ENCODE data around the gene GPS1.

The GPS1 gene

DNA sequence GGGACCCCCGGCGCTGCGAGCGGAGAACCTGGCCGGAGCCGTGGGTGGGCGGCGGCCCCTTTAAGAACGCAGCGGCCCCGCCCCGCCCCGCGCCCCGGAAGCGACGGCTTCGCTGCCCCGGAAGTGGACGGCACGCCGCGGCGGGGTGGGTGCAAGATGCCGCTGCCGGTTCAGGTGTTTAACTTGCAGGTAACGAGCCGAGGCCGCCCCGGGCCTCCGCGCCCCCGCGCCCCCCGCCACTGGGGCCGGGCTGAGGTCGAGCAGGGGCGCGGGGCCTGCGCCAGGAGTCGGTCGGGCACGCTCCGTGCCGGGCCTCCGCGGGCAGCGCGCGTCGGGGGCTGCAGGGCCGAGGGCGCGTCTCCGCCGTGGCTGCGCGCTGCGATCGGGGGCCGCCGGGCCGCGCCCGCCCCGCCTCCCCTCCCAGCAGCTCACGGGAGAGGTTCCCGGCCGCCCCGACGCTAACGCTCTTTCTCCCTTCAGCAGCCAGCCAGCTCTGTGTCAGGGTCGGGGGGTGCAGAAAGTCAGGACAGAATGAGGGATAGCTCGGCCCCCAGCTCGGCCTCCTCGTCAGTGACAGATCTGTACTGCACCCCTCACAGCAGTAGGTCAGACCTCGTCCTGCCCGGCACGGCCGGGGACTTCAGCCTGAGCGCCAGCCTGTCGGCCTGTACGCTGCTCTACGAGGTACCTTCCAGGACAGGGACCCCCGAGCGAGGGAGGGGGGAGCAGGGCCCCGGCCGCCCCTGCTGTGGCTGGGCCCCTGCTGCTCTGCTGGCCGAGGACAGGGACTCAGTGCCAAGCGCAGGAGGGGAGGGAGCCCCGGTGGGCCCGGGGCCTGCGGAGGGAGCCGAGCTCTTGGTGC, at the start of gene GPS1, which contains the start of gene RFNG:
TSS of gene GPS1 (plus strand) at position 123 of the 862 bp plus-strand sequence. CDS start at position 157, 34 bp downstream.
TSS of gene RFNG (minus strand) at position 36 of the 862 bp plus-strand sequence. CDS start 45 bp downstream, outside the sequence.
- peak; percentile 84 for DNase-seq

DNA sequence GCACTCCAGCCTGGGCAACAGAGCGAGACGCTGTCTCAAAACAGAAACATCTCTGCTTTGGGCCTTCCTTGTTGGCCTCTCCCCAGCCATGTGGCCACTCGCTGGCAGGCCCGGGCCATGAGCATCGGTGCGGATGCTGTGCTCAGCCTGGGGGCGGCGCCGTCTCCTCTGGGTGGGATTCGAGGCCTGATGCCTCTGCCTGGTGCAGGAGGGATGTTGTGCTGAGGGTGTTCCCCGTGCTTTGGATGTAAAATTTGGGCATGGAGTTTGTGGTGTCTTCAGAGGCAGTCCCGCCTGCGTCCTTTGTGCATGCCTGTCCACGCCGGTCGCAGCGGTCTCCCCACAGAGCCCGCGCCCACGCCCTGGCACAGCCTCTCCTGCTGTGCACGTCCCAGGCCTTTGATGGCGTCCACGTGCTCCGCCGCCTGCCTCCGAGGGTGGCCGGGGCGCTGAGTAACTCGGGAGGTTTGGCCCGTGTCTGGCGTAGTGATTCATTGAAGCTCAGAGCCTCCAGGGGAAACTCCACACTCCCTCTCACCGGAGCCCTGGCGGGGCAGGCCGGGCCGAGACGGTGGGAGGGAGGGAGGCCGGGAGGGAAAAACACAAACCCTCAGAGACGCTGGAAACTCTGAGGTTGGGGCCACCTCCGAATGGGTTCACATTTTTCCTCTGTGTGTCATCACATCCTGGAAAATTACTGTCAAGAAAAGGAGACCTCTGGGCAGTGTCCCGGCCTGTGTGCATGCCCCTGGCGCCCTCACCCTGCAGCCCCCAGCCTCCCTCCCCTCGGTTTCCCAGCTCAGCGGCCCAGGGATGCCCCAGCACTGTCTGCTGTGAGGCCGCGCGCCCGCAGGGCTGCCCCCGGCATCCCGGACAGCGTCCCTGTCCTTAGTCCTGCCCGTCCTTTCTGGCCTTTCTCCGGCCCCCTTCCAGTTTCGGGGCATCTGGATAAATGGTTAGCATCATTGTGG, 48.0 kb upstream of the GPS1 start:
- no peak for DNase-seq

DNA sequence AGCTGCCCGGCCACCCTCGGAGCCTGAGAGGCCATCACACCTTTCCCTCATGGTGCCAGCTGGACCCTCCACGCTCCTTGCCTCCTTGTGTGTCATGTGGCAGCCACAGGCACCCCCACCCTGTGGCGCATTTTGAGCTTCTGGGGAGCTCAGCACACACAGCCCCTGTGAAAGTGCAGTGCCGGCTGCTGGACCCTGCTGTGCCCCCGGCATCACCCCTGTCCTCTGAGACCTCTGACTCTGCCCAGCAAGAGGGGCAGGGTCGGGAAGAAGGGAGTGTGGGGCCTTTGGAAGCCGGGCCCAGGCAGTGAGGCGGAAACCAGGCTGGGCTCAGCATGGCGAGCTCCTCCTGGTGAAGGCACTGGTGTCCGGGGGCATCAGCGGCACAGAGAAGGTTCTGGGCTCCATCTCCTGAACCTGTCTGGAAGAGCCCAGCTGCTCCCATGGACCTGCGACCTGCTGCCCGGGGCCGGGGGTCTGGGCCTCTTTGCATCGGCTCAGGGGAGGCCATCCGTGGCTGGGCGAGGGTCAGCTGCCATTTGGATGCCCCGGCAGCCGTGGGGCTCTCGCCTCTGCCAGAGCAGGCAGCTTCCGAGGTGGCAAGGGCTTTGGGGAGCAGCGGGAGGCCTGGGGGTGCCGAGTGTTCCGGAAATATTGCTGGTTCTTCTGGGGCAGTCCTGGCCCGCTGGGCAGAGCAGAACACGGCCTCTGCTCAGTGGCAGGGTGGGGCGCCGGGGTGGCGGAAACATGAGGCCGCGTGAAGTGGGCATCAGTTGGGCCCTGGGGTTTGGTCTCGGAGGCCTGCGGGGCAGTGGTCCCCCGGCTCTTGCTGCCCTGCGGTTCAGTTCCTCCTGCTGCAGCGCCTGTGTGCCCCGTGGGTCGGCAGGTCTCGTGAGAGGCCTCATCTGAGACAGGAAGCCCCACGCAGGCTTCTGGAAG, 46.9 kb upstream of the GPS1 start:
- DNase-seq = no peak

DNA sequence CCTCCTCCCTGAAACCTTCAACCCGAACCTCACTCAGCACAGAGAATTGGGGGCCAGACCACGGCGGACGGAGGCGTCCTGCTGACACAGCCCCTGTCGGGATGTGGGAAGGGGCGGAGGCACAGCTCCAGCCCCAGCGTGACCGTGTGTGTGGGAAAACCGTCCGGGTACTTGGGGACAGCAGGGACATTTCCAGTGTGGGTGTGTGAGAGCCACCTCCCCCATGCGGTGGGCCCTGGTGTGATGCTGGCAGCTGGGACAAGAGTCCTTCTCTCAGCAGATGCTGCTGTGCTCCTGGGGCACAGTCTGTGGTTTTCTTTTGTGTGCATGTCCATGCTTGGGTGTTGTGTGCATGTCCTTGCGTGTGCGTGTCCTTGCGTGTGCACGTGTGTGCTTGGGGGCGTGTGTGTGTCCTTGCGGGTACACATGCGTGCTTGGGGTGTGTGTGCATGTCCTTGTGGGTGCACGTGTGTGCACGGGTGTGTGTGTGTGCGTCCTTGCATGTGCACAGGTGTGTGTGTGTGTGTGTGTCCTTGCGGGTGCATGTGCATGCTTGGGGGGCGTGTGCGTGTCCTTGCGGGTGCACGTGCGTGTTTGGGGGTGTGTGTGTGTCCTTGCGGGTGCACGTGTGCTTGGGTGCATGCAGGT, 45.9 kb upstream of the GPS1 start:
- no peak for DNase-seq

DNA sequence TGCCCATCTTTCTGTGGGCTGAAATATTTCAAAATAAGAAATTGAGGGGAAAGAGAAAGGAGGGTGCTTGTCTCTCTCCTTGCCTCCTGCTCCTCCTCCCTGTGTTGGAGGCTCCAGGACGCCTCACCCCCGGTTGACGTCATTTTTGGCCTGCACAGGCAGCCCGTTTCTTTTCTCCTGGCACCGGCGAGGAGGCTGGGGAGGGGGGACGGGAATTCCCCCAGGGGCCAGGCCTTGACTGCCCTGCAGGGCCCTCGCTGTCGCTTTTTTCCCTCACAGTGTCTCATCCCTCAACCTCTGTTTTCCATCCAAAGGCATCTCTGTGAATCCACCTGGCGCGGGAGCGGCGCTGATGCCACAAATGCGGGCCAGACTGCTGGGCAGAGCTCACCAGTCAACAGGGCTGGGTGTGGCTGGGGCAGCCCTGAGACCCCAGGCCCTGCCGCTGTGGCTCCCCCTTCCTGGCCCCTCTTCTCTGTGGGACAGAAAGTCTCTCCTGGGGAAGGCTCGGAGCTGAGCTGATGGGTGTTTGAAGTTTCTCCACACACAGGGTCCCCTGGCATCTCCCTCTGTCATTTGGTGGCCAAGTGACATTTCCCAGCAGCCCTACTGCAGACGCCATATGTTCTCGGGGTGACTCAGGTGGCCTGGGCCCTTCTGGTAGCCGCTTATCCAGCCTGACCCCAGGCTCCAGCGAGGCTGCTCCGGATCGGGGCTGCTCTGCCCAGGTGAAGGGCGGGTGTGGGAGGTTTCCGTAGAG, 45.0 kb upstream of the GPS1 start:
- DNase-seq = no peak

DNA sequence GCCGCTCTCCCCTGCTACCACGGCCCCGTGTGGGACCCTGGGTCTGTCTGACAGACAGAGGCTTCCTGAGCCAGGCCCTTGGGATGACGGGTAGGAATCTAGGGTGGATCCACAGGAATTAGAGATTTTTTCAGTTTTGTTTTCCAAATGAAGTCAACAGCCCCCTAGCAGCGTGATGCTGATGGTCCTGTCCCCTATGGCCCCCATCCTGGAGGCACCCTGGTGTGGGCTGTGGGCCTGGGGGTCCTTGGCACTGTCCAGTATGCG, 44.5 kb upstream of the GPS1 start:
- no peak for DNase-seq

DNA sequence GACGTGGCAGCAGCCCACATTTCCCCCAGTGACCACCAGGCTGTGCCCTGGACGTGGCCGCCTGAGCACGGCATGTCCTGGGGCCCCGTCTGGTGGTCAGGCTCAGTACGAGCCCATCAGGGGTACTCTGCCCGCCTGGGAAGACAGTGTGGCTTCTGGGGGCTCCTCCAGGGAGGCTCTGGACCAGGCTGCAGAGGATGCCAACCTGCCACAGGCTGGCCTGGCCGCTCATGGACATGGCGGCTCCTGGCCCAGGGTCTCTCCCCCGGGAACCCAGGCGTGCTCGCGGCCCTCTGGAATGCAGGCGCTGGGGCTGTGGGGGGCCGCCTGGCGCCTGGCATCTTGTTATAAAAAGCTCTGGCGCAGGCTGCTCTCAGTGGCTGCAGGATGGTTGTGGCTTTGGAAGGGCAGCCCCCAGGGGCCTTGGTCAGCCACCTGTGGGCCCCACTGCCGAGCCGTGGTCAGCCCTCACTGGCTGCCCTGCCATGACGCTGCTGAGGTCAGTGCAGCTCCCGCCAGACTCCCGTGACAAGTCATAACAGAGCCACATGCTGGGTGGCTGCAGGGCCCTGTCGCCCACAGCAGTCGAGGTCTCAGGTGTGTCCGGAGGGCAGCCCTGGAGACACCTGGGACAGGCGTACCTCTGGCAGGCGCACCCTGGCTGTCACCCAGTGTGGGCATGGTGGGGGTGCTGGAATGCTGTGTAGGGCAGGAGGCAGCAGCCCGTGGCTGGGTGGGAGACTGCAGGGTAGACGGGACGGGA, 44.0 kb upstream of the GPS1 start:
- no peak for DNase-seq

DNA sequence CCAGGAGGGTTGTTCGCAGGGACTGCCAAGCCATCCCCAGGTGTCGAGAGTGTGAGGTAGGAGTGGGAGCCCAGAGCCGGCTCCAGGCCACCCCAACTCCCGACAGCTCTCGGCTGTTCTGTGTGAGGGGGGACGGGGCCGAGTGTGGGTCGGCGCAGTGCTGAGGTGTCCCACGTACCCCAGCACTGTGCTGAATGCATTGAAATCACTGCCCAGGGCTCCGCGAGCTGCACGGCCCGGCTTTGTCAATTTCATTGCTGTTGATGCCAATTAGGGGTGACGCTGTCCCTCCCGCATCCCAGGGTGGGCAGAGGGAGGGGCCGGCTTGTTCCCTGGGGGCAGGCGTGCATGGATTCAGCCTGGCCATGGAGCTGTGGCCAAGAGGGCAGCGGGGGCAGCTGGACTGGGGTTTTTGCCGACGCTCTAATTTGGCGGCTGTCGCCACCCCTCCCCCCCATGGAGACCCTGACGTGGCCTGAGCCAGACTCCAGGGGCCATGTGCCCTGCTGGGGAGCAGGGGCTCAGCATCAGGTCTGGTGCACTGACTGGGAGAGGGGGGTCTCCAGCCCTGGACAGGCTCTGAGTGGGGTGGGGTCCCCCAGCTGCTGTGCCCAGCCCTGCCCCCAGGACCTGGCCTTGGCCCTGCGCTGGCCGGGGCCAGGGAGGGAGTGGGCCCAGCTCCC, 43.3 kb upstream of the GPS1 start:
- no peak for DNase-seq

DNA sequence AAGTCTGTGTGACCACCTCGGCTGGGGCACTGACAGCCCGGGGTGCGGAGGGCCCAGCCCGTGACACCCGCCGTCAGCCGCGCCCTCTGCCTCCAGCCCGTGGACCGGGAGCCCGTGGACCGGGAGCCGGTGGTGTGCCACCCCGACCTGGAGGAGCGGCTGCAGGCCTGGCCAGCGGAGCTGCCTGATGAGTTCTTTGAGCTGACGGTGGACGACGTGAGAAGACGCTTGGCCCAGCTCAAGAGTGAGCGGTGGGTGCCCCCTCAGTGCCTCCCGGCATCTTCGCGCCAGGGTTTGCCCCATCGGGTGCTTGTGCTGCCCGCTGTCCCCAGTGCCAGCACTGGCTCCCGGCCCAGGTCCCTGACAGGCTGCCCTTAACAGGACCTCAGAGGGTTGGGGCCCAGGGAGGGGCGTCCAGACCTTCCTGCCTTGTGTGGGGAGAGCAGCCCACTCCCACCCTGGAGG, 42.7 kb upstream of the GPS1 start:
- DNase-seq = no peak

DNA sequence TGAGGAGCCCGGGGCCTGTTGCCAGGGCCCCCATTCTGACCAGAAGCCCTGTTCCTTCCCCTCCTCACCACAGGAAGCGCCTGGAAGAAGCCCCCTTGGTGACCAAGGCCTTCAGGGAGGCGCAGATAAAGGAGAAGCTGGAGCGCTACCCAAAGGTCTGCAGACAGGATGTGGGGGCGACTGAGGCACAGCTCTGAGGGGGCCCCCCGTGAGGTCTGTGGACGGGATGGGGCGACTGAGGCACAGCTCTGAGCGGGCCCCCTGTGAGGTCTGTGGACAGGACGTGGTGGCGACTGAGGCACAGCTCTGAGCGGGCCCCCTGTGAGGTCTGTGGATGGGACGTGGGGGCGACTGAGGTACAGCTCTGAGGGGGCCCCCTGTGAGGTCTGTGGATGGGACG, 42.3 kb upstream of the GPS1 start:
- no peak for DNase-seq

DNA sequence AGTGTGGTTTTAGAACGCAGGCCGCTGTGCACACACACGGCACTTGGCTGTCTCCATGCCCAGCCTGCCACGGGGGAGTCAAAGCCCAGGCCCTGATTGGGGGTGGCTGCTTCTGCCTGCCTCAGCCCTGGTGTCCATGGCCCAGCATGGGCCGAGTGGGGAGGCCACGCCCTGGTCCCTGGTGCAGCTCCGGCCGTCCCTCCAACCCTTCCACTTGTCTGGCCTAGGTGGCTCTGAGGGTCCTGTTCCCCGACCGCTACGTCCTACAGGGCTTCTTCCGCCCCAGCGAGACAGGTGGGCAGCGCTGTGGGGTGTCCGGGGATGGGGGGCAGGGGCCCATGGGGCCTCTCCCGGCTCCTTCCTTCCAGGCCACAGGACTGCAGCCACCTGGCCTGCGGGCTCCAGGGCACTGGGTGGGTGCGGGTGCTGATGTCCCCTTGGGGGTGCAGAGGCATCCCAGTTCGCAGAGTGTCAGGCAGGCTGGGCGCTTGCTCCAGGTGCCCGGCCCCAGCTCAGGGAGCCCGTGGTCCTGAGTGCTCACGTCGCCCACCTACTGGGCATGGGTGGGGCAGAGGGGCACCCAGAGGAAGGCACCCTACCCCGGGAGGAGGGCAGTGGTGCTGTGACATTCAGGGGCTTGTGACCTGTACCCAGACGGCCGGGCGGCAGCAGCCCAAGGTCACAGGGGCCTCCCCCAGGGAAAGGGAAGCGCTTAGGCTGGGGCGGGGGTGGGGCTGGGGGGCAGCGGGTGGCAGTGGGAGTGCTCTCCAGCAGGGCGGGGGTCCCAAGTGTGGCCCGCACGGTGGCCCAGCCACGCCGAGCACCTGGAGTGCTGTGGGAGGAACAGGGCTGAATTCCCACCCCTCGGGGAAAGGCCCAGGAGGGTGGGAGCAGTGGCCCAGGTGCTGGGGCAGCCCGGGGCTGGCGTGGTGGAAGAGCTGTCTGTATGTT, 40.8 kb upstream of the GPS1 start:
- DNase-seq = no peak

DNA sequence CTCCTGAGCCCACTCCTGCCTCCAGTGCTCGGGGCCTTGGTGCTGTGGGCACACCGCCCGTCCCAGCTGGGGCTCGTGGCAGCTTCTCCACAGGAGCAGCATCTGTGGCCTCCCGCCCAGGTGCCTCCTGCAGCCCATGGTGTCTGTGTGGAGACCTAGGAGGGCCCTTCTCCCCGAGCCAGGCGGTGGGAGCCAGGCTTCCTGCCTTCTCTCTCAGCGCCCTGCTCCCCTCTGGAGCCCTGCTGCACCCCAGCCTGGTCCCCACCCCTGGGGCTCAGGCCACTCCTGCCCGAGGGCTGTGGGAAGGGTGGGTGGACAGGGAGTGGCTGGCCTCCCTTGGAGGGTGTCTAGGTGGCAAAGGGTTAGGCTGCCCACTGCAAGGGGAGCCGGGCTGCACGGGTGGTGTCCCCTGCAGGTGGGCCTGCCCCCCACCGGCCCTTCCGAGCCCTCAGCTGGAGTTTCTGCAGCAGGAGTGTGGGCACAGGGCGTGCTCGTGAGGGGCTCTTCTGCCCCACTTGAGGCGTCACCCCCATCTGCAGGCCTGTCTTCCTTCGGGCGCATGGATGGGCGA, 40.0 kb upstream of the GPS1 start:
- DNase-seq = no peak

DNA sequence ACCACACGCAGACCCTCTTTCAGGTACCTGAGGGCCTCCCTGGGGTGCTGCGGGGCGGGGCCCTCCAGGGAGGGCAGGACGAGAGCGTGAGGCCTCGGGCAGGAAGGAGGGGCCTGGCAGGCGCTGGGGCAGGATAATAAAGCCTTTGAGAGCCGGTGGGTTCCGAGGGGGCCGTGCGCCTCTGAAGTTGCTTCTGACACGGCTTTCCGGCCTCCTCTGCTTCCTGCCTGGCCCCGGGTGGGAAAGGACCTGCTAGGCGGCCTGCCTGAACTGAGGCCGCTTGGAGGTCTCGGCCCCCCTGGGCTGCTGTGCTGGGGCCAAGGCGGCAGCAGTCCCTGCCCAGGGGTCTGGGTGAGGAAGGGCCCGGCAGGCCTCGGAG, 39.4 kb upstream of the GPS1 start:
- no peak for DNase-seq

DNA sequence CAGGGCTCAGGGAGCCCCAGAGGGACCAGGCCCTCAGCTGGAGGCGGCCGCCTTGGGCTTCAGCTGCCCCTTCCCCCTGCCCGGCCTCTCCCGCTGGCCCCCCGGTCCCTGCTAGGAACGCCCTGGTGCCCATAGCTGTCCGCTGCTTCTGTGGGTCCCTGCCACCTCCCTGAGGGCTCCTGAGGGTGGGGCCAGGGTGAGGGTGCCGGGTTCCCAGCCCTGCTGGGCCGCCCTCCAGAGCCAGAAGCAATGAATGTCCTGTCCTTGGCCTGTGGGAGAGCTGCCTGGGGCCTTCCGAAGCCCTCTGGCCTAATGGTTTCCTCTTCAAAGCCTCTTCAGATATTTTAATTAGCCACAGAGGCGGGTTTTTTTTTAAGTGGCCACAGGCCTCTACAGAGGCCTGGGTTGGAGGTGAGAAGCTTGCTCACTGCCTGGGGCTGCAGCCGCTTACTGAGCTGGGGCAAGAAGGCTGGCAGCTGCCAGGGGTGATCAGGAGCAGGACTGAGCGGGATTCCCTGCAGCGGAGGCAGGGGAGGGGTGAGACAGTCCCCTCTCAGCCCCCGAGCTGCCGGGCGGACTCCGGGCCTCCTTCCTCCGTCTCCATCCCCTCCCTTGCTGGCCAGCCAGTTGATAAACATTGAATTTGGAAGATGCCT, 38.9 kb upstream of the GPS1 start:
- no peak for DNase-seq

DNA sequence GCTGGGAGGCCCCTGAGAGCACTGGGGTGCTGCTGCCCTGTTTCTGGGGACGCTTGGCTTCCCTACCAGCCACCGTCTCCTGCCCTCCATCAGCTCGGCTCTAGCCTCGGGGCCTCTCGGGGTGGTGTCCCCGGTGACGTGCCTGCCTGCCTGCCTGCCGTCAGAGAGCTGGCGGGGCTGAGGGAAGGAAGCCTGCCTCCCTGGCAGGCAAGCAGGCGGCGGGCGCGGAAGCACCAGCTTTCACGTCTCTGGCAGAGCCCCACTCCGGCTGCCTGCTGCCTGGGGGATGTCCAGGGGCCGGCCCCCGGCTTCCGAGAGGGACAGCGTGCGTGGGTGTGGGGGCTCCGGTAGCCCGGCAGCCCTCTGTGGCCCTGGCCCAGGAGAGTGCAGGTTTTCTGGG, 38.4 kb upstream of the GPS1 start:
- DNase-seq = no peak

DNA sequence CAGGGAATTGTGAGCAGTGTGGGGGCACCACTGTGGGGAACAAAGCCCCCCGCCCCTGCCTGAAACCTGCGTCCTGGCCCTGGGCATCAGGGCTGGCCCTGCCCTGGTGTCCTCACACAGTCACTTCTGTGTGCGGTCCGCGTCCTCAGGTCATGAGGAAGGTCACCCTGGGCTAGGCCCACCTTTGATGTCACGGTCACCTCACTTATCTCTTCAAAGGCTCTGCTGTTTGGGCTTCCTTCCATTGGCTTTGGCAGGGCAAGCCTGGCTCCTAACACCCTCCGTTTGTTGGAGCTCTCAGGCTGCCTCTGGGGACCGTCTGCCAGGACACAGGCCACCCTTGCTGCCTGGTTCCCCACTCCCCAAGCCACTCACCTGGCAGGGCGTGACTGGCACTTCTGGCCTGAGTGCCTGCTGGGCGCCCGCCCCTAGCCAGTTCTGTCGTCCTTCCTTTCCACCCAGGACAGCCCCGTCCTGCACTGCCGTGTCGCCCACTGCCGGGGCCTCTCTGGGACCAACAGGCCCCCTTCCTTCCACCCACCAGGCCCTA, 37.9 kb upstream of the GPS1 start:
- DNase-seq = no peak

DNA sequence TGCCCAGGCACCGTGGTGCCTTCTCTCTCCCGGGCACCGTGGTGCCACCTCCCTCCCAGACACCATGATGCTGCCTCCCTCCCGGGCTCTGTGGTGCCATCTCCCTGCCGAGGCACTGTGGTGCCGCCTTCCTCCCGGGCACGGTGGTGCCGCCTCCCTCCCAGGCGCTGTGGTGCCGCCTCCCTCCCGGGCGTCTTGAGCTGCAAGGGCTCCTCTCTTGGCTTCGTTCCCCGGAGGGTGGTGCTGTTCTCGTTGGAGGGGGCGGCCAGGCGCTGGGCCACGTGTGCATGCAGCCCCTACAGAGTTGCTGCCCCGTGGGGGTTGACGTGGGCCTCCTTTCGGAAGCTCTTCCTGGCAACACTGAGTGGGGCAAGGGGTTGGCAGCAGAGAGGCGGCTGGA, 37.3 kb upstream of the GPS1 start:
- DNase-seq = no peak

DNA sequence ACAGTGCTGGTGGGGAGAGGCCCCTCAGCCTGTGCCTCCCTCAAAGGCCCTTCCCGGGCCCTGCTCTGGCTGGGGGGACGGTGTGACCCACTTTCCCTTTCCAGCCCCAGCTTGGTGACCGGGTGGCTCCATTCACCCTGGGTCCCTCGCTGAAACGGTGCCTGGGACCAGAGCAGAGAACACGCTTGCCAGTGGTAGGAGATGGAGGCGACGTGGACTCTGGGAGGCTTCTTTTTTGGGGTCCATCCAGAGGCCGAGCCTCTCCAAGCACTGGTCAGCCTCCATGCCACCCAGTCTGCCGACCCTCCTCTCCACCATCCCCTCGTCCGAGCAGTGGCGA, 36.8 kb upstream of the GPS1 start:
- no peak for DNase-seq

All from activated T-cell treated with anti-CD3 and anti-CD28 coated beads, Interleukin-2, amount 50 U/mL, for 1 hour (primary cell).